Gastrocnemius medialis (tissue), 4 donors: ENCODE data around the gene CENPE.

Experiments
- POLR2A ChIP-seq, 2 donors: fragments of 450-650 bp; IDR thresholded peaks; one replicate each; pipeline ENCODE4 v1.6.1; 2017; ENCODE audit warnings: antibody characterized with exemption in 2 of 2, mild to moderate bottlenecking in 2 of 2, moderate library complexity in 2 of 2
- TF ChIP-seq, protein P1 (sequence below), 5 experiments: fragments of 450-650 bp in 3 of 5; fragments of 200-600 bp in 2 of 5; sonication (generic) in 2 of 5; IDR thresholded peaks in 4 of 5; conservative IDR thresholded peaks in 1 of 5; 1 replicate in 4 of 5; 2 replicates in 1 of 5; pipeline ENCODE4 v1.5.1; 2016 to 2019; ENCODE audit warnings: antibody characterized with exemption in 5 of 5, mild to moderate bottlenecking in 3 of 5, moderate library complexity in 3 of 5

DNA sequence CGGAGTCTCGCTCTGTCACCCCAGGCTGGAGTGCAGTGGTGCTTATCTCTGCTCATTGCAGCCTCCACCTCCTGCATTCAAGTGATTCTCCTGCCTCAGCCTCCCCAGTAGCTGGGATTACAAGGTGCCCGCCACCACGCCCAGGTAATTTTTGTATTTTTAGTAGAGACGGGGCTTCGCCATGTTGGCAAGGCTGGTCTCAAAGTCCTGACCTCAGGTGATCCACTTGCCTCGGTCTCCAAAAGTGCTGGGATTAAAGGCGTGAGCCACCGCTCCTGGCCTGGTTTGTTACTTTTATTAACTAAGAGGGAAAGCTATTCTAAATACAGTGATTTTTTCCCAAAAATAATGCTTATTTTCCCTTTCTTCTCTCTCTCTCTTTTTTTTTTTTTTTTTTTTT lies 866 bp upstream of the CENPE start:
- TF ChIP-seq, protein P1, sequence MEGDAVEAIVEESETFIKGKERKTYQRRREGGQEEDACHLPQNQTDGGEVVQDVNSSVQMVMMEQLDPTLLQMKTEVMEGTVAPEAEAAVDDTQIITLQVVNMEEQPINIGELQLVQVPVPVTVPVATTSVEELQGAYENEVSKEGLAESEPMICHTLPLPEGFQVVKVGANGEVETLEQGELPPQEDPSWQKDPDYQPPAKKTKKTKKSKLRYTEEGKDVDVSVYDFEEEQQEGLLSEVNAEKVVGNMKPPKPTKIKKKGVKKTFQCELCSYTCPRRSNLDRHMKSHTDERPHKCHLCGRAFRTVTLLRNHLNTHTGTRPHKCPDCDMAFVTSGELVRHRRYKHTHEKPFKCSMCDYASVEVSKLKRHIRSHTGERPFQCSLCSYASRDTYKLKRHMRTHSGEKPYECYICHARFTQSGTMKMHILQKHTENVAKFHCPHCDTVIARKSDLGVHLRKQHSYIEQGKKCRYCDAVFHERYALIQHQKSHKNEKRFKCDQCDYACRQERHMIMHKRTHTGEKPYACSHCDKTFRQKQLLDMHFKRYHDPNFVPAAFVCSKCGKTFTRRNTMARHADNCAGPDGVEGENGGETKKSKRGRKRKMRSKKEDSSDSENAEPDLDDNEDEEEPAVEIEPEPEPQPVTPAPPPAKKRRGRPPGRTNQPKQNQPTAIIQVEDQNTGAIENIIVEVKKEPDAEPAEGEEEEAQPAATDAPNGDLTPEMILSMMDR (IDR thresholded peaks at IDR 0.05 in 4 of 5, conservative IDR thresholded peaks at IDR 0.05 in 1 of 5) = no peak
- no peak for TF ChIP-seq POLR2A (IDR thresholded peaks at IDR 0.05)
